ENCODE data around the gene SEMA4D. TPM values are rescaled to one million over a fixed set of nuclear protein-coding genes. Genes with fewer than 3 reads are reported as not detected.

SEMA4D gene
- total and polyA plus RNA-seq, 2 of the 13 experiments (the other 11 are each of a cell fraction or from before 2014, with no cell fraction given): 0.13 to 0.16 TPM

- TF ChIP-seq ARNTL (CRISPR knock-in tag; IDR thresholded peaks at IDR 0.05): no peak
- TF ChIP-seq ZFP36L1 (CRISPR knock-in tag; IDR thresholded peaks at IDR 0.05): no peak
- no peak for TF ChIP-seq ZC3H13 (CRISPR knock-in tag; IDR thresholded peaks at IDR 0.05)
- no peak for TF ChIP-seq ZSCAN31 (CRISPR knock-in tag; IDR thresholded peaks at IDR 0.05; ENCODE audit: low read depth)
- no peak for TF ChIP-seq ZNF136 (CRISPR knock-in tag; IDR thresholded peaks at IDR 0.05; ENCODE audit: low read depth)
- TF ChIP-seq ZNF816 (CRISPR knock-in tag; IDR thresholded peaks at IDR 0.05; ENCODE audit: borderline replicate concordance): no peak
- TF ChIP-seq, protein P1, sequence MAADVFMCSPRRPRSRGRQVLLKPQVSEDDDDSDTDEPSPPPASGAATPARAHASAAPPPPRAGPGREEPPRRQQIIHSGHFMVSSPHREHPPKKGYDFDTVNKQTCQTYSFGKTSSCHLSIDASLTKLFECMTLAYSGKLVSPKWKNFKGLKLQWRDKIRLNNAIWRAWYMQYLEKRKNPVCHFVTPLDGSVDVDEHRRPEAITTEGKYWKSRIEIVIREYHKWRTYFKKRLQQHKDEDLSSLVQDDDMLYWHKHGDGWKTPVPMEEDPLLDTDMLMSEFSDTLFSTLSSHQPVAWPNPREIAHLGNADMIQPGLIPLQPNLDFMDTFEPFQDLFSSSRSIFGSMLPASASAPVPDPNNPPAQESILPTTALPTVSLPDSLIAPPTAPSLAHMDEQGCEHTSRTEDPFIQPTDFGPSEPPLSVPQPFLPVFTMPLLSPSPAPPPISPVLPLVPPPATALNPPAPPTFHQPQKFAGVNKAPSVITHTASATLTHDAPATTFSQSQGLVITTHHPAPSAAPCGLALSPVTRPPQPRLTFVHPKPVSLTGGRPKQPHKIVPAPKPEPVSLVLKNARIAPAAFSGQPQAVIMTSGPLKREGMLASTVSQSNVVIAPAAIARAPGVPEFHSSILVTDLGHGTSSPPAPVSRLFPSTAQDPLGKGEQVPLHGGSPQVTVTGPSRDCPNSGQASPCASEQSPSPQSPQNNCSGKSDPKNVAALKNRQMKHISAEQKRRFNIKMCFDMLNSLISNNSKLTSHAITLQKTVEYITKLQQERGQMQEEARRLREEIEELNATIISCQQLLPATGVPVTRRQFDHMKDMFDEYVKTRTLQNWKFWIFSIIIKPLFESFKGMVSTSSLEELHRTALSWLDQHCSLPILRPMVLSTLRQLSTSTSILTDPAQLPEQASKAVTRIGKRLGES (CRISPR knock-in tag; IDR thresholded peaks at IDR 0.05; ENCODE audit: borderline replicate concordance): no peak
- TF ChIP-seq ZFAT (CRISPR knock-in tag; conservative IDR thresholded peaks at IDR 0.05): no peak
- TF ChIP-seq CREB1 (IDR thresholded peaks at IDR 0.05): no peak
- TF ChIP-seq CREB1 (CRISPR knock-in tag; IDR thresholded peaks at IDR 0.05): no peak
- no peak for TF ChIP-seq RFXAP (CRISPR knock-in tag; IDR thresholded peaks at IDR 0.05; ENCODE audit: borderline replicate concordance)
- TF ChIP-seq ZNF501 (CRISPR knock-in tag; IDR thresholded peaks at IDR 0.05): no peak
- TF ChIP-seq ZNF660 (CRISPR knock-in tag; IDR thresholded peaks at IDR 0.05; ENCODE audit: borderline replicate concordance, low read depth): no peak
- no peak for TF ChIP-seq ATAD3A (CRISPR knock-in tag; IDR thresholded peaks at IDR 0.05)
- no peak for TF ChIP-seq SALL1 (CRISPR knock-in tag; IDR thresholded peaks at IDR 0.05)
- TF ChIP-seq TMF1 (CRISPR knock-in tag; IDR thresholded peaks at IDR 0.05; ENCODE audit: low read depth): no peak
- Histone ChIP-seq H3K9me3 (ENCODE audit: low read length) (no peaks in the 10 kb centered on the region), H3K9ac (ENCODE audit: insufficient read depth, low read depth, low read length) (no peak overlapping the region), H3K4me1 (ENCODE audit: insufficient read depth, low read length) (no peaks in the 10 kb centered on the region), H3K4me3 (replicated peaks in 1 of 3; ENCODE audit: insufficient read depth in 1 of 3, low read depth in 2 of 3, low read length in 3 of 3) (no peak overlapping the region), H2AFZ (ENCODE audit: low read length) (no peak overlapping the region), H3K27ac (ENCODE audit: extremely low read length, insufficient read depth, low read length) (no peak overlapping the region), H3K79me2 (ENCODE audit: insufficient read depth, low read length) (no peaks in the 10 kb centered on the region), H3K36me3 (replicated peaks in 1 of 2; ENCODE audit: control insufficient read depth in 1 of 2, insufficient read depth in 2 of 2, low read length in 2 of 2) (no peaks in the 10 kb centered on the region), H4K20me1 (ENCODE audit: insufficient read depth, low read length) (no peaks in the 10 kb centered on the region), H3K27me3 (ENCODE audit: control insufficient read depth in 1 of 2, insufficient read depth in 2 of 2, low read length in 2 of 2) (peaks cover 2 to 26% of the 10 kb centered on the region in 2 experiments; a peak in 3 of 5 replicates), H3K4me2 (ENCODE audit: low read depth, low read length) (no peak overlapping the region)
- ATAC-seq (peak; percentile 17; the same call in 1 of the 3 replicates), DNase-seq (ENCODE audit: low spot score) (no peak), FAIRE-seq (no peak)
- no TSS peak for BruUV-seq (replicated peaks)
- intact Hi-C loops (cut with micrococcal nuclease; ENCODE audit: unreplicated experiment): no loop called here
- in situ Hi-C loops (cut with HindIII; ENCODE audit: extremely low pct_ligation_motif_present, low pct_unique_long_range_greater_than_20kb): no loop called here
- WGBS (ENCODE audit: low lambda C conversion rate): no CpG with 5 or more reads among the region's 22 CpGs
- ChIA-PET POLR2A (no interaction called here), CTCF (ENCODE audit: low intra/inter-chr PET ratio, low total read pairs) (no interaction called here)
Measured at GRCh38 chr9:89442981-89443814, 54.7 kb downstream of the SEMA4D start.
